ENCODE data around the gene FBXL15. TPM values are rescaled to one million over a fixed set of nuclear protein-coding genes. Genes with fewer than 3 reads are reported as not detected.

The FBXL15 gene
- total and polyA plus RNA-seq, 2 experiments from 2014 or later = 18.5 to 36.1 TPM

GRCh38 chr10:102381983-102382382 is 38.7 kb upstream of the FBXL15 start:
- Mint-ChIP-seq H3K4me3 (no peak overlapping the region), H3K4me1 (no peaks in the 10 kb centered on the region), H3K27ac (no peak overlapping the region), H3K36me3 (ENCODE audit: low read depth) (peaks cover 11% of the 10 kb centered on the region; the same call in 2 of the 3 replicates), H3K9me3 (no peaks in the 10 kb centered on the region), H3K27me3 (ENCODE audit: insufficient read depth, low read depth, poor library complexity) (peaks cover 12% of the 10 kb centered on the region)
- no peaks in the 10 kb centered on the region for H3K9me2 ChIP-seq (ENCODE audit: insufficient read depth)
- no peaks in the 10 kb centered on the region for H3F3A ChIP-seq (replicated peaks; ENCODE audit: low read depth)
- H4K20me1 ChIP-seq (replicated peaks; ENCODE audit: insufficient read depth) = no peaks in the 10 kb centered on the region; the same call in 1 of the 2 replicates
- H3K4me3 ChIP-seq = no peak overlapping the region
- no peaks in the 10 kb centered on the region for H3K4me1 ChIP-seq (ENCODE audit: insufficient read depth)
- no peaks in the 10 kb centered on the region for H3K27me3 ChIP-seq (ENCODE audit: insufficient read depth)
- no peak for DNase-seq (ENCODE audit: low spot score)
- TF ChIP-seq ETS1 (IDR thresholded peaks at IDR 0.05) (no peak), STAT1 (IDR thresholded peaks at IDR 0.05; ENCODE audit: unreplicated experiment) (no peak)
- H3K4me2 ChIP-seq = no peak overlapping the region
- no peaks in the 10 kb centered on the region for H3K79me2 ChIP-seq (replicated peaks; ENCODE audit: insufficient read depth)
- ATAC-seq = no peak
- no peak overlapping the region for H2AFZ ChIP-seq
- no peak overlapping the region for H3K27ac ChIP-seq (ENCODE audit: low read depth)
- peaks cover 3% of the 10 kb centered on the region; the same call in 1 of the 2 replicates for H3K36me3 ChIP-seq (ENCODE audit: insufficient read depth)

- Mint-ChIP-seq H3K27ac (no peak overlapping the region), H3K4me1 (no peaks in the 10 kb centered on the region), H3K36me3 (ENCODE audit: low read depth) (peaks cover 11% of the 10 kb centered on the region; the same call in 2 of the 3 replicates), H3K9me3 (no peaks in the 10 kb centered on the region), H3K27me3 (ENCODE audit: insufficient read depth, low read depth, poor library complexity) (peaks cover 11% of the 10 kb centered on the region), H3K4me3 (no peak overlapping the region)
- Histone ChIP-seq H3K79me2 (replicated peaks; ENCODE audit: insufficient read depth) (no peaks in the 10 kb centered on the region), H3K4me2 (no peak overlapping the region), H3K27ac (ENCODE audit: low read depth) (no peak overlapping the region), H3K4me1 (ENCODE audit: insufficient read depth) (no peaks in the 10 kb centered on the region), H3K4me3 (no peak overlapping the region), H2AFZ (no peak overlapping the region), H4K20me1 (replicated peaks; ENCODE audit: insufficient read depth) (no peaks in the 10 kb centered on the region; the same call in 1 of the 2 replicates), H3K9me2 (ENCODE audit: insufficient read depth) (no peaks in the 10 kb centered on the region), H3K27me3 (ENCODE audit: insufficient read depth) (no peaks in the 10 kb centered on the region), H3F3A (replicated peaks; ENCODE audit: low read depth) (no peaks in the 10 kb centered on the region), H3K36me3 (ENCODE audit: insufficient read depth) (peaks cover 3% of the 10 kb centered on the region; the same call in 1 of the 2 replicates)
- no peak for ATAC-seq
- no peak for DNase-seq (ENCODE audit: low spot score)
- no peak for TF ChIP-seq EZH2phosphoT487 (IDR thresholded peaks at IDR 0.05; ENCODE audit: unreplicated experiment)
- no peak for TF ChIP-seq ZNF114 (CRISPR knock-in tag; IDR thresholded peaks at IDR 0.05)
- no peak for TF ChIP-seq REST (IDR thresholded peaks at IDR 0.05; ENCODE audit: unreplicated experiment)
- no peak for TF ChIP-seq JUNB (IDR thresholded peaks at IDR 0.05; ENCODE audit: unreplicated experiment)
- TF ChIP-seq POLR2AphosphoS5 (IDR thresholded peaks at IDR 0.05; ENCODE audit: low read depth) = no peak
- no peak for TF ChIP-seq CREB1 (CRISPR knock-in tag; IDR thresholded peaks at IDR 0.05; ENCODE audit: low read depth)
- TF ChIP-seq ZNF331 (CRISPR knock-in tag; IDR thresholded peaks at IDR 0.05; ENCODE audit: low read depth) = no peak
- no peak for TF ChIP-seq EZH2 (IDR thresholded peaks at IDR 0.05; ENCODE audit: low read depth, unreplicated experiment)
- TF ChIP-seq NANOG (IDR thresholded peaks at IDR 0.05; ENCODE audit: borderline replicate concordance) = no peak
- no peak for TF ChIP-seq ZNF462 (CRISPR knock-in tag; IDR thresholded peaks at IDR 0.05)
These were observed 37.8 kb upstream of the FBXL15 start for GRCh38 chr10:102382871-102383270.
